Measurements from ENCODE around the gene PGC.
A peak's percentile ranks its signal among the peaks of the same experiment; 100 is the strongest.

Gene PGC

GRCh38 chr6:41744236-41744787 is 2.9 kb downstream of the PGC start:
- no peak for DNase-seq

DNA sequence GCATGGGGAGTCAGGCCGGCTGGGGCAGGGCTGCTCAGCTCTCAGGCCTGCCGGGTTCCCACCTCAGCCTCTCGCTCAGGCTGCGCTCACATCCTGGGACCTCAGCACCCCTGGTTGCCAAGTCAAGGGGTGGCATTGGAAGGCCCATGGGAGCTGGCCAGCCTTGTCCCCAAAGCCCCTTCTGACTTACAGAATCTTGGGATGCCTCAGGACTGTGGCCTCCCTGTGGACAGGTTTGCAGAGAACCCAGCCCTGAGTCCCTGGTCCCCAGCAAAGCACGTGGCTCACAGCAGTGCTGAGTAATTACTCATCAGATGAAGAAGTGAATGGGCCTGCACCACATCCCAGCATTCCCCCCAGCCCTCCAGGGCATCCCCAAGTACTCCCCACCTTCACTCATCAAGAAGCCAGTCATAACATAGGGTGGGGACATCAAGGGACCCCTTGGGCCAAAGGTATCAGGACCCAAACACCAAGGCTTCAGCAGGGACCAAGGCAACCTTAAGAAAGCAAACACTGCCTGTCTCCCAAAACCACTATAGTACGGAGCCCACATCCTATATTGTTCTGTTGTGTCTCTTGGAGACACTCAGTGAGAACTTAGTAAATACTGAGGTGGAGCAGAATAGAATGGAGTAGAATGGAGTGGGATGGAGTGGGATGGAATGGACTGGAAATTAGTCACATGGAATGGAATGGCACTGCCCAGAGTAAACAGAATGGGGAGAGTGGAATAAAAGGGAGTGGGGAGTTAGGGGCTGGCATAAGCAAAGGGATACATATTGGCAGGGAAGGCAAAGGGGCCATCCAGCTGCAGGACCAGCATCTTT is 3.6 kb downstream of the PGC start:
- DNase-seq = no peak

GRCh38 chr6:41741625-41742490 is 5.3 kb downstream of the PGC start:
- no peak for DNase-seq

DNA sequence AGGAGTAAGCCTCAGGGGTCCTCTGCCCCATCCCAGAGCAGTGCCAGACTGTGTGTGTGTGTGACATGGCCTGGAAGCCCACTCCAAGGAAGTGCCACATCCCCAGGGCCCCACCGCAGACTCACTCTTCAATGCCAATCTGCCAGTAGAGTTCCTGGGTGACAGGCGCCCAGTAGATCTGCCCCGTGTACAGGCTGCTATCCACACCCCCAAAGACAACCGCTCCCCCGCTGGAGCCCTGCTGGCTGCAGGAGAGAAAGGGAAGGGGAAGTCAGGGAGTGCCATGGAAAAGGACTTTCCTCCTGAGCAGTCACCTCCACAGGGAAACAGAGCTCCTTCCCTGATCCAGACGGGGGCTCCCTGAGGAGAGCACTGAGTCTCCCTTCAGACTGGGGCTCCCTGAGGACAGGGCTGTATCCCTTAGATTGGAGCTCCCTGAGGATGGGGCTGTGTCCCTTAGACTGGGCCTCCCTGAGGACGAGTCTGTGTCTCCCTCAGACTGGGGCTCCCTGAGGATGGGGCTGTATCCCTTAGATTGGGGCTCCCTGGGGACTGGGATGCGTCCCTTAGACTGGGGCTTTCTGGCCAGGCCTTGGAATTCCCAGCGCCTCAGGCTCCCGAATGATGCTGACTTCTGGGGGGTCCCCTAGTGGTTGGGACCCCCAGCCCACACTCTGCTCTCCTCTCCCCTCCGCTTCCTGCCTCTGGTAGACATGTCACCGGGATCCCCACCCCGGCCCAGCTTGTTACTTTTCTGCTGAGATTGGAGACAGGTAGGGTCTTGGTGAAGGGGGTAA is 6.6 kb downstream of the PGC start:
- no peak for DNase-seq

GRCh38 chr6:41739041-41739440 is 8.2 kb downstream of the PGC start:
- DNase-seq = no peak

DNA sequence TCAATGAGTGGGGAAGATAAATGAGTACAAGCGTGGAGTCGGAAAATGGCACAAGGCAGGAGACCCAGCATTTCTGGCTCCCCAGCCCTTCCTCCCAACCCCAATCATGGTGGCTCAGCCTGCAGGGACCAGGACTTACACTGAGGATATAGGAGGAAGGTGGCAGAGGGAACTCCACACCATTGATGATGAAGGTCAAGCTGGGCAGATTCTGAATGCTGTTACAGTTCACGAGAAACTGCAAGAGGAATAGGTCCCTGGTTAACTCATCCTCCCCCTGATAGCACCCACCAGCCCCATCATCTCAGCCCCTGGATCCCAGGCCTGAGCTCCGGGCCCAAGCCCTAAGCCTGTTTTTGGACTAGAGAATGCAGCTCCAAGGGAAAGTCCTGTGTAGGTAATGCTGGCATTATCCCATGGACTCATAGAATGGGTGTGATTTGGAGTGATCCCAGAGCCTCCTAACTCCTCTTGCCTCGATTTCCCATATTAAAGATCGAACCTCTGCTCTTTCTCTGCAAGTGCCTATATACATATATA is 9.5 kb downstream of the PGC start:
- no peak for DNase-seq

- DNase-seq = no peak
Observed at GRCh38 chr6:41736800-41737555, 10.2 kb downstream of the PGC start.

DNA sequence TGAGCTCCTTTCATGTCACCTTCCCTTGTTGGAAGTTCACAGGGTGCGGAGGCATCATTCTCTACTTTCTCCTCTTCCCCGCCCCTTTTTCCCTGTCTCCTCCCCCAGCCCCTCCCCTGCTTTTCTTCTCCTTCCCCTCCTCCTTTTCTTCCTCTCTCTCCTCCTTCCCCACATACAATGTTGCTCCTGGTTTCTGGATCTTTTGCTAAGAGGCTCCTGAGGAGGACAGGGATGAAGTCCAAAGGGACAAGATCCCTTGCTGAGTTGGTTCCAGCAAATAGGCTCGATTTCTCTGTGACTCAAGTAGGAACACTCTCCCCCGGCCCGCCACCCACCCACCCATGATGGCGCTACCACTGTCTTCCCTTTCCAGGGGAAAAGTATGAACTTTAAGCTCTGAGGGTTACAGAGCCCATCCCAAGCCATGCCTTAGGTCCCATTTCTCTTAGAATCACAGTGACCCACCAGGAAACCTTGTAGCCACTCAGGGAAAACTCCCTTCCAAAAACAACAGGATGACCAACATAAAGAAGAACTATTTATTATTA is 10.9 kb downstream of the PGC start:
- no peak for DNase-seq

DNA sequence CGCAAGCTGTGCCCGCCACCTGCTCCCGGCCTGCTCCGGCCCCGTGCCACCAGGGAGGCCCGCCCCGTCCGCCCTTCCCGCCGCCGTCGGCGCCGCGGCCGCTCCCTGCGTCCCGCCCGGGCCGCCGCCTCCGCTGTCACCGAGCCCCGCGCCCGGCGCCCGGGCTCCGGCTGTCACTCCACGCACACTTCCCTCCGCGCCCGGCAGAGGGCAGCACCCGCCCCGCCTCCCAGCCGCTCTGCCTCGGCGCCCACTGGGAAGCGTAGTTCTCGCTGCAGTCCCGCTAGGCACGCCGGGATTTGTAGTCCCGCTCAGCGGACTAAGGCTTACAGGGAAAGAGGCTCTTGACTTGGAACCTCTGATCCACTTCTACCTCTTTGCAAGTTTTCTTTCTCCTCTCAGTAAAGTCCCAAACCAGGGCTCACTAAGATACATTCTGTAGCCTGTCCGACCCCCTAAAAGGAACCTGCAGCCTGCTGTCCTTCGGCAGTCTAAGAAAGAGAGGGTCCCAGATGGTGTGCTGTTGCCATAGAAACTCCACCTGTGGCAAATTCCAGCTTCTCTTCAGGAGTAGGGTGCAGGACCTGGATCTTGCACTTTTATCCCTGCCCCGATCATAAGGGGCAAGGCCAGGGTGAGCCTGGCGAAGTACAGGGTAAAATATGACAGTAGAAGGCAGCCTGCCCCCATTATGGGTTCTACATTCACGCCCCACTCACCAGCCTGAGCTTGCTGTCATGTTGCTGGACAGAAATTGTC is 11.6 kb downstream of the PGC start, which contains the start of gene TFEB:
TFEB (minus strand) TSS at position 182 of the 759 bp plus-strand sequence. CDS start 44,395 bp downstream, outside the sequence.
- peak; percentile 71 to 86 for DNase-seq

DNA sequence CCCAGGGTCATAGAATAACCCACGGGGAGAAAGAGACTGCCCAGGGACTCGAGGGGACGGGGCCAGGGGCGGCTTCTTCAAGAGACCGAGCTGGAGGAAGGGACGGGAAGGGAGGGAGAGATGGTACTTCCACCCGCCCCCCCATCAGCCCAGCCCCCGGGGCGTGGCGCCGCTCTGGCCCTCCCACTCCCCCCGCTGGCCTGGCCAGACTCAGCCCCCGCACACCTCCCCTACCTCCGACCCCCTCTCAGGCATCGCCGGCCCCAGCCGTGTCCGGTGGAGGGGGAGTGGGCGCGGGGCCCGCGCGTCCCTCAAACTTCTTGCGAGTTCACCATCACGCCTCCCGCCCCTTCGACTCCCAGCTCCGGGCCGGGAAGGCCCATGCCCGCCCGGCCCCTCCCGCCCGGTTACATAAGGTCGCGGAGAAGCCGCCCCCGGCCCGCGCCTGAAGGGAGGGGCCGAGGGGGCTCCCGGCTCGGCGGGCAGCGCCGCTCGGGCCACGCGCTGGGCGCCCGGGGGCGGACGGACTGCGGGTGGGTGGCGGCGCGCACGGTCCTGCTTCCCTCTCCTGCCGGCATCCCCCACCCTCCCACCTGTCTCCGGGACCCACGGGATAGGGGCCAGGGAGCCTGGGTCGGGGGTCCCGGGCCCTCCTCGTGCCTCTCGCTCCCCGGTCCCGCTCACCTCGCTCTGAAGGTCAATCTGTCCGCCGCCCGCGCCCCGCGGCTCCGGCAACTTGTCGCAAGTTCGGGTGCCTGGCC is 12.4 kb downstream of the PGC start:
- DNase-seq = peak; percentile 54 to 67

- peak; percentile 64 to 82 for DNase-seq
Observed at GRCh38 chr6:41733707-41734665, 13.2 kb downstream of the PGC start.

DNA sequence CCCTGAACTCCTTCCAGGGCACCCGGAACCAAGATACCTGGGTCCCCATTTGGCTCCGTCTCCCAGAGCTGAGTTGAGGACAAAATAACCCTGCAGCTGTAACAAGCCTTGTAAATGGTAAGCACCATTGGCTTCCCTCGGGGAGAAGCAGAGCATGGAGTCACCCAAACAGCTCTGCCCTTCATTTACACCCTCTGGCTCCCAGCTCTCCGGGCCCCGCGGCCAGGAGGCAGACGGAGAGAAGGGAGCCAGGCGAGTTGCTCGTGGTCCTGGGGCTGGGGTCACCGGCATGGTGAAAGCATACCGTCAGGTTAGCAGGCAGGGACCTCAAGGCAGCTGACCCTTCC is 13.9 kb downstream of the PGC start:
- DNase-seq = no peak

DNA sequence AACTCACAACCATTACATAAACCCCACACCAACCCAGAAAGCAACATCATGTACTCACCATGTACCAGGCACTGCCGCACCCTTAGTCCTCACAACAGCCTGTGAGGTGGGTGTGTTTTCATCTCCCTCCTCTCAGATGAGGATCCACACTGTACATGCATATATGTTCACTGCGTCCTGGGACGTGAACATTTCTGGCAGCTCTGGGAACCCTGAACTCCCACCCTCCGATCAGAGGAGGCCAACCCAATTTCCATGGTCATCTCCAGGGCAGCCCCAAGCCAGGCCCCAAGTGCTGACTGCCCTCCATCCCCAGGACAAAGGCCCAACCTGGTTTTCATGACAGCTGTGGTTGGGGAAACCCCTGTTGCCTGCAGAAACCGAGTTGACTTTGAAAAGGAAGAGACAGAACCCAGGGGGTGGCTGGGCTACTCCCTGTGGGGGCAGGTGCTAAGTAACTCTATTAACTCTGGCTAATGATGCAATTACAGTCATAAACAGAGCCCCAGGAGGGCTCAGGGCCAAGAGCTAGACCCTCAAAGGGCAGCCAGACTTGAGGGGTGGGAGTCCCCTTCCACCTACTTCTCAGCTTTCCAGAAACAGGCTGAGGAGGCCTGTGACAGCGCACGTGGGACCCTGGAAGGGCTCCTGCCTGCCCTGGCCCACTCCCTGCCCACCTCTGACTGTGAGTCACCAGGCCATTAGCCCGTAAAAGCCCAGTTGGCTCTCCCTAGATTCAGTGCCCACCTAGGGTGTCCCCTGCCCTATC is 14.4 kb downstream of the PGC start:
- no peak for DNase-seq

DNA sequence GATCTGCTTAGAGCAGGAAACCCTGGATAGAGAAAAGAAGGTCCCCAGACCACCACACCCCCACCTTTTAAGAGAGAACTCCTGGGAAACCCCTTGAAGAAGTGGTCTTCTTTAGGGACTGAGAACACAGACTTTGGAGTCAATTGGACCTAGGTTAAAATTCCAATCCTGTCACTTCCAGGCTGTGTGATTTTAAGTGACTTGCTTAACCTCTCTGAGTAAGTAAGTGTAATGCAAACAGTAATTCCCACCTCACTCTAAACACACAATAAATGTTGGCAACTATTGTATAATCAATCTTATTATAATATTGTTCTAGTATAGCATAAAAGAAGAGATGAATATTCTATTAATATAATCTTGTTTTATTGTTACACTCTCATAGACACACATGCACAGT is 15.0 kb downstream of the PGC start:
- no peak for DNase-seq

DNA sequence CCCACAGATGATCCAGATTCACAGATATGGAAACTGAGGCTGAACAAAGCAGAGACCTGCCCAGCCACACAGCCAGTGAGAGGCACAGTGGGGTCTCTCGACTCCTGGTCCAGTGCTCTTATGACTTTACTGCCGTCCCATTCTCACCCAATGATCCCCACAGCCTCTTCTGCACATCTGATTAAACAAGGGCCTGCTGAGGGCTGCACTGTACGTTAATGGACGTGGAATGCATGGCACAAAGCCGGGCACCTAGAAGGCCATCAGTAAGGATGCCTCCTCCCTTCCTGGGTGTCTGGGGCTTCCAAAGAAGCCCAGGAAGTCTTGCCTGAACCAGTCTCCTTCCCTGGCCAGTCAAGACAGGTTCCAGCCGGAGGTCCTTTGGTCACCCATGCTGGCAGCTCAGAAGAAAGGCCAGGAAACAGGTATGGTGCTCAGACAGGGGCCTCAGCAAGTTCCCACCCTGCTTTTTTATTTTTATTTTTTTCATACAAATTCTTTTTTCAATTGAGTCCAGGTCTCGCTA is 15.6 kb downstream of the PGC start:
- no peak for DNase-seq

- no peak for DNase-seq
Observed at GRCh38 chr6:41730531-41731436, 16.4 kb downstream of the PGC start.
